ENCODE data around the gene SLC4A7. TPM values are rescaled to one million over a fixed set of nuclear protein-coding genes. Genes with fewer than 3 reads are reported as not detected.

SLC4A7 gene
- polyA plus RNA-seq, 1 donor = 15.1 TPM

Other genes with a start within 250 kb of the SLC4A7 start
- gene NEK10, start 115.0 kb downstream of the SLC4A7 start, polyA plus RNA-seq (ENCODE audit: insufficient read length) = 6.0 TPM
- 0.18 TPM for gene EOMES, start 237.9 kb upstream of the SLC4A7 start, polyA plus RNA-seq (ENCODE audit: insufficient read length)

All from hindlimb muscle (tissue), 1 donor.